ENCODE measurements around the gene HECW1. TPM values are rescaled to one million over a fixed set of nuclear protein-coding genes. Genes with fewer than 3 reads are reported as not detected.
"Not testable (repeated sequence)": the region's sequence is repeated elsewhere in the genome, so short reads cannot be mapped to it uniquely, and the experiment has no call there.

HECW1 gene
- total RNA-seq, 1 donor from 2014 or later, result 0.11 TPM

GRCh38 chr7:43484678-43485395, 372.4 kb downstream of the HECW1 start:
- no peak for TF ChIP-seq EZH2phosphoT487 (IDR thresholded peaks at IDR 0.05)
- TF ChIP-seq EZH2 (IDR thresholded peaks at IDR 0.05), result no peak
- TF ChIP-seq, protein P1, sequence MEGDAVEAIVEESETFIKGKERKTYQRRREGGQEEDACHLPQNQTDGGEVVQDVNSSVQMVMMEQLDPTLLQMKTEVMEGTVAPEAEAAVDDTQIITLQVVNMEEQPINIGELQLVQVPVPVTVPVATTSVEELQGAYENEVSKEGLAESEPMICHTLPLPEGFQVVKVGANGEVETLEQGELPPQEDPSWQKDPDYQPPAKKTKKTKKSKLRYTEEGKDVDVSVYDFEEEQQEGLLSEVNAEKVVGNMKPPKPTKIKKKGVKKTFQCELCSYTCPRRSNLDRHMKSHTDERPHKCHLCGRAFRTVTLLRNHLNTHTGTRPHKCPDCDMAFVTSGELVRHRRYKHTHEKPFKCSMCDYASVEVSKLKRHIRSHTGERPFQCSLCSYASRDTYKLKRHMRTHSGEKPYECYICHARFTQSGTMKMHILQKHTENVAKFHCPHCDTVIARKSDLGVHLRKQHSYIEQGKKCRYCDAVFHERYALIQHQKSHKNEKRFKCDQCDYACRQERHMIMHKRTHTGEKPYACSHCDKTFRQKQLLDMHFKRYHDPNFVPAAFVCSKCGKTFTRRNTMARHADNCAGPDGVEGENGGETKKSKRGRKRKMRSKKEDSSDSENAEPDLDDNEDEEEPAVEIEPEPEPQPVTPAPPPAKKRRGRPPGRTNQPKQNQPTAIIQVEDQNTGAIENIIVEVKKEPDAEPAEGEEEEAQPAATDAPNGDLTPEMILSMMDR (IDR thresholded peaks at IDR 0.05), result no peak

GRCh38 chr7:43485580-43485979, 373.1 kb downstream of the HECW1 start:
- DNase-seq (ENCODE audit: low spot score), result no peak
- Histone ChIP-seq H2AFZ (replicated peaks) (no peak overlapping the region), H3K9ac (no peak overlapping the region), H4K20me1 (ENCODE audit: low read depth) (no peaks in the 10 kb centered on the region), H3K4me3 (no peak overlapping the region), H3K4me2 (no peak overlapping the region), H3K79me2 (ENCODE audit: low read depth) (no peaks in the 10 kb centered on the region), H3K27ac (no peak overlapping the region), H3K36me3 (no peaks in the 10 kb centered on the region), H3K9me3 (ENCODE audit: low read depth) (no peaks in the 10 kb centered on the region), H3K27me3 (no peaks in the 10 kb centered on the region), H3K4me1 (peaks cover 5% of the 10 kb centered on the region), H3F3A (ENCODE audit: low read depth) (no peaks in the 10 kb centered on the region)
- no peak overlapping the region for H3K27ac Mint-ChIP-seq
- peaks cover 3% of the 10 kb centered on the region for H3K27me3 Mint-ChIP-seq (ENCODE audit: insufficient read depth, low read depth)
- H3K9me3 Mint-ChIP-seq, result peaks cover 2% of the 10 kb centered on the region
- no peaks in the 10 kb centered on the region for H3K36me3 Mint-ChIP-seq
- peaks cover 6% of the 10 kb centered on the region for H3K4me1 Mint-ChIP-seq
- no peak overlapping the region for H3K4me3 Mint-ChIP-seq
- TF ChIP-seq EZH2 (IDR thresholded peaks at IDR 0.05), result no peak
- no peak for TF ChIP-seq EZH2phosphoT487 (IDR thresholded peaks at IDR 0.05)
- TF ChIP-seq, protein P1 (IDR thresholded peaks at IDR 0.05), result no peak

More at GRCh38 chr7:43484678-43485395, 372.4 kb downstream of the HECW1 start:
- Mint-ChIP-seq H3K27me3 (ENCODE audit: insufficient read depth, low read depth) (peaks cover 3% of the 10 kb centered on the region), H3K9me3 (peaks cover 4% of the 10 kb centered on the region), H3K36me3 (no peaks in the 10 kb centered on the region), H3K27ac (no peak overlapping the region), H3K4me3 (no peak overlapping the region), H3K4me1 (peaks cover 6% of the 10 kb centered on the region)
- Histone ChIP-seq H3K27me3 (no peaks in the 10 kb centered on the region), H3K36me3 (no peaks in the 10 kb centered on the region), H3K4me3 (no peak overlapping the region), H3F3A (ENCODE audit: low read depth) (no peaks in the 10 kb centered on the region), H3K27ac (no peak overlapping the region), H3K79me2 (ENCODE audit: low read depth) (no peaks in the 10 kb centered on the region), H4K20me1 (ENCODE audit: low read depth) (no peaks in the 10 kb centered on the region), H3K9me3 (ENCODE audit: low read depth) (no peaks in the 10 kb centered on the region), H2AFZ (replicated peaks) (no peak overlapping the region), H3K4me1 (peaks cover under 1% of the 10 kb centered on the region), H3K4me2 (no peak overlapping the region), H3K9ac (no peak overlapping the region)
- no peak for DNase-seq (ENCODE audit: low spot score)

GRCh38 chr7:43486008-43486407, 373.6 kb downstream of the HECW1 start:
- not testable (repeated sequence) for H2AFZ ChIP-seq (replicated peaks); H3K9ac ChIP-seq; H3K79me2 ChIP-seq (ENCODE audit: low read depth); H3K27ac Mint-ChIP-seq; H3K36me3 Mint-ChIP-seq; H3K4me3 Mint-ChIP-seq; H3K27me3 Mint-ChIP-seq (ENCODE audit: insufficient read depth, low read depth); H4K20me1 ChIP-seq (ENCODE audit: low read depth); H3K4me1 Mint-ChIP-seq; H3K9me3 ChIP-seq (ENCODE audit: low read depth); H3K4me2 ChIP-seq; H3K4me1 ChIP-seq; DNase-seq (ENCODE audit: low spot score); H3K36me3 ChIP-seq; H3K27me3 ChIP-seq; H3F3A ChIP-seq (ENCODE audit: low read depth); H3K9me3 Mint-ChIP-seq; H3K27ac ChIP-seq; H3K4me3 ChIP-seq

- H3K36me3 Mint-ChIP-seq, result no peaks in the 10 kb centered on the region
- Histone ChIP-seq H3K36me3 (no peaks in the 10 kb centered on the region), H3K27me3 (no peaks in the 10 kb centered on the region), H3K79me2 (ENCODE audit: low read depth) (no peaks in the 10 kb centered on the region), H4K20me1 (ENCODE audit: low read depth) (no peaks in the 10 kb centered on the region), H3K9ac (no peak overlapping the region), H3F3A (ENCODE audit: low read depth) (no peaks in the 10 kb centered on the region), H3K27ac (no peak overlapping the region), H2AFZ (replicated peaks) (no peak overlapping the region), H3K4me1 (peaks cover 5% of the 10 kb centered on the region), H3K4me3 (no peak overlapping the region), H3K9me3 (ENCODE audit: low read depth) (no peaks in the 10 kb centered on the region), H3K4me2 (no peak overlapping the region)
- TF ChIP-seq EZH2 (IDR thresholded peaks at IDR 0.05) (no peak), EZH2phosphoT487 (IDR thresholded peaks at IDR 0.05) (no peak)
- TF ChIP-seq, protein P1 (IDR thresholded peaks at IDR 0.05), result no peak
- no peak overlapping the region for H3K27ac Mint-ChIP-seq
- H3K27me3 Mint-ChIP-seq (ENCODE audit: insufficient read depth, low read depth), result peaks cover 1% of the 10 kb centered on the region
- peaks cover 6% of the 10 kb centered on the region for H3K4me1 Mint-ChIP-seq
- no peak for DNase-seq (ENCODE audit: low spot score)
- no peak overlapping the region for H3K4me3 Mint-ChIP-seq
- peaks cover 2% of the 10 kb centered on the region for H3K9me3 Mint-ChIP-seq
These were observed 374.2 kb downstream of the HECW1 start for GRCh38 chr7:43486634-43487033.

Measured in neural progenitor cell (in vitro differentiated cells).